GM12878 (cell line): Measurements from ENCODE around the gene DGKI. TPM values are rescaled to one million over a fixed set of nuclear protein-coding genes. Genes with fewer than 3 reads are reported as not detected.

Experiments used
- BCL11A ChIP-seq: IDR thresholded peaks from 2 replicates; pipeline ENCODE4 v1.6.1; 2011; ENCODE audit warnings: low read depth, low read length
- BCL3 ChIP-seq: IDR thresholded peaks from 2 replicates; pipeline ENCODE4 v1.6.1; 2011; ENCODE audit warnings: borderline replicate concordance, low read depth, mild to moderate bottlenecking, moderate library complexity, low read length; ENCODE audit not compliant: insufficient read depth, poor library complexity, severe bottlenecking
- BHLHE40 ChIP-seq, 2 experiments: fragments of 450-650 bp in 1 of 2; IDR thresholded peaks; 2 replicates each; pipeline ENCODE4 v1.6.1; 2011 to 2017; ENCODE audit warnings: low read depth in 2 of 2, borderline replicate concordance in 1 of 2, improper control_type of control experiment in 1 of 2, low read length in 1 of 2, mild to moderate bottlenecking in 1 of 2
- CBFB ChIP-seq: IDR thresholded peaks from 2 replicates; pipeline ENCODE4 v1.6.1; 2016; ENCODE audit warnings: antibody characterized with exemption, low read depth
- DPF2 ChIP-seq: fragments of 450-650 bp; IDR thresholded peaks from 2 replicates; pipeline ENCODE4 v1.6.1; 2017; ENCODE audit warnings: mild to moderate bottlenecking
- FOXM1 ChIP-seq: IDR thresholded peaks from 2 replicates; pipeline ENCODE4 v1.6.1; 2012; ENCODE audit warnings: low read depth, mild to moderate bottlenecking, inconsistent platforms, low read length, moderate library complexity
- GABPA ChIP-seq: IDR thresholded peaks from 2 replicates; pipeline ENCODE4 v1.6.1; 2014; ENCODE audit warnings: antibody characterized with exemption, low read depth, mild to moderate bottlenecking, inconsistent platforms
- JUNB ChIP-seq: IDR thresholded peaks from 2 replicates; pipeline ENCODE4 v1.6.1; 2016; ENCODE audit warnings: antibody characterized with exemption, mild to moderate bottlenecking
- MLLT1 ChIP-seq: fragments of 450-650 bp; IDR thresholded peaks from 2 replicates; pipeline ENCODE4 v1.6.1; 2016; ENCODE audit warnings: mild to moderate bottlenecking
- MYC ChIP-seq: IDR thresholded peaks from 2 replicates; pipeline ENCODE4 v1.6.1; 2011; ENCODE audit warnings: mild to moderate bottlenecking, low read length, moderate library complexity, inconsistent platforms; ENCODE audit not compliant: insufficient read depth, insufficient replicate concordance, insufficient read length, severe bottlenecking
- NFYA ChIP-seq: IDR thresholded peaks from 2 replicates; pipeline ENCODE4 v1.6.1; 2011; ENCODE audit warnings: low read depth, mild to moderate bottlenecking, low read length, improper control_type of control experiment, borderline replicate concordance
- NR2C1 ChIP-seq: fragments of 450-650 bp; IDR thresholded peaks from 2 replicates; pipeline ENCODE4 v1.6.1; 2017; ENCODE audit warnings: antibody characterized with exemption, mild to moderate bottlenecking, moderate library complexity
- PAX8 ChIP-seq: fragments of 450-650 bp; IDR thresholded peaks from 2 replicates; pipeline ENCODE4 v1.6.1; 2017; ENCODE audit warnings: mild to moderate bottlenecking, moderate library complexity
- POLR2AphosphoS5 ChIP-seq: IDR thresholded peaks from 2 replicates; pipeline ENCODE4 v1.6.1; 2011; ENCODE audit warnings: mild to moderate bottlenecking, low read length, inconsistent platforms
- RCOR1 ChIP-seq: conservative IDR thresholded peaks from 2 replicates; pipeline ENCODE4 v1.6.1; 2012; ENCODE audit warnings: low read depth, low read length, improper control_type of control experiment
- SIN3A ChIP-seq: IDR thresholded peaks from 2 replicates; pipeline ENCODE4 v1.6.1; 2012; ENCODE audit warnings: low read depth, low read length, improper control_type of control experiment
- SMAD1 ChIP-seq: fragments of 450-650 bp; IDR thresholded peaks from 2 replicates; pipeline ENCODE4 v1.6.1; 2018; ENCODE audit warnings: mild to moderate bottlenecking, low read depth; ENCODE audit not compliant: partially characterized antibody
- SREBF1 ChIP-seq: IDR thresholded peaks from 2 replicates; pipeline ENCODE4 v1.6.1; 2012; ENCODE audit warnings: mild to moderate bottlenecking, low read length
- SRF ChIP-seq, 2 experiments: IDR thresholded peaks; 2 replicates each; pipeline ENCODE4 v1.6.1; 2011; ENCODE audit warnings: low read depth in 2 of 2, low read length in 2 of 2, mild to moderate bottlenecking in 1 of 2, moderate library complexity in 1 of 2
- TBL1XR1 ChIP-seq: IDR thresholded peaks from 2 replicates; pipeline ENCODE4 v1.6.1; 2012; ENCODE audit warnings: low read depth, low read length, improper control_type of control experiment
- USF2 ChIP-seq: IDR thresholded peaks from 2 replicates; pipeline ENCODE4 v1.6.1; 2011; ENCODE audit warnings: low read depth, low read length, improper control_type of control experiment, borderline replicate concordance
- ZNF207 ChIP-seq: fragments of 450-650 bp; IDR thresholded peaks from 2 replicates; pipeline ENCODE4 v1.6.1; 2014; ENCODE audit warnings: antibody characterized with exemption, mild to moderate bottlenecking, borderline replicate concordance
- ZNF217 ChIP-seq: fragments of 450-650 bp; IDR thresholded peaks from 2 replicates; pipeline ENCODE4 v1.6.1; 2017; ENCODE audit warnings: antibody characterized with exemption, mild to moderate bottlenecking
- polyA plus RNA-seq, 11 experiments: library from polyadenylated mRNA; depleted of rRNA in 4 of 11; unstranded in 6 of 11; stranded (reverse) in 5 of 11; fragments of >200 nt; fragmentation: Nextera tagmentation in 4 of 11; fragmentation: Illumina TruSeq in 1 of 11; extraction: Ambion mirVana in 4 of 11; extraction: Trizol in 1 of 11; gene quantifications; 1 replicate in 1 of 11; 2 replicates in 10 of 11; pipeline versions ENCODE4 v1.2.1 to v1.2.3, GENCODE V29; 2011 to 2016; ENCODE audit warnings: inconsistent platforms in 2 of 11, missing spikeins in 2 of 11, low read depth in 1 of 11
- total RNA-seq, 4 experiments: library from RNA; depleted of rRNA in 3 of 4; stranded (reverse); fragments of >200 nt in 3 of 4; fragmentation: Illumina TruSeq in 1 of 4; extraction: Trizol in 1 of 4; gene quantifications; 2 replicates each; pipeline versions ENCODE4 v1.2.1 to v1.2.3, GENCODE V29; 2013 to 2021
- TF ChIP-seq, protein P1 (sequence below): IDR thresholded peaks from 2 replicates; pipeline ENCODE4 v1.6.1; 2012; ENCODE audit warnings: low read length, inconsistent platforms
- TF ChIP-seq, protein P2 (sequence below): IDR thresholded peaks from 2 replicates; pipeline ENCODE4 v1.6.1; 2011; ENCODE audit warnings: mild to moderate bottlenecking, low read depth, low read length, moderate library complexity; ENCODE audit not compliant: insufficient replicate concordance

DGKI gene
- total and polyA plus RNA-seq, 10 of the 15 experiments (the other 5 are each of a cell fraction or from before 2014, with no cell fraction given): 10.4 to 37.1 (median 22.1) TPM

DNA sequence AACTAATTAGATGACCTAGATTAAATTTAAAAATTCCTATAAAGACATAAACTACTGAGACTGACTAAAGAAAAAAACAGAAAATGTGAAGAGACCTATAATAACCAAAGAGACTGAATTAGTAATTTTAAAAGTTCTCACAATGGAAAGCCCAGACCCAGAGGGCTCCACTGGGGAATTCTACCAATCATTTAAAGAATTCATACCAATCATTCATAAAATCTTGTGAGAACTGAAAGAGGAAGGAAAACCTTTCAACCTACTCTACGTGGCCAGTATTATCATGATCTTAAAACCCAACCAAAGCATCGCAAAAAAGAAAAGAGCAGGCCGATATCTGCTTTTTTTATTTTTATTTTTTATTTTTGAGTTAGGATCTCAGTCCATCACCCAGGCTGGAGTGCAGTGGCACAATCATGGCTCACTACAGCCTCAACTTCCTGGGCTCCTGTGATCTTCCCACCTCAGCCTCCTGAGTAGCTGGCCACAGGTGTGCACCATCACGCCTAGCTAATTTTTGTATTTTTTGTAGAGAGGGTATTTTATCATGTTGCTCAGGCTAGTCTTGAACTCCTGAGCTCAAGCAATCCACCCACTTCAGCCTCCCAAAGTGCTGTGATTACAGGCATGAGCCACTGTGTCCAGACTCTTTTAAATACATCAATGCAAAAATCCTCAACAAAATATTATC lies 48.6 kb downstream of the DGKI start (continued):
- TF ChIP-seq, protein P1, sequence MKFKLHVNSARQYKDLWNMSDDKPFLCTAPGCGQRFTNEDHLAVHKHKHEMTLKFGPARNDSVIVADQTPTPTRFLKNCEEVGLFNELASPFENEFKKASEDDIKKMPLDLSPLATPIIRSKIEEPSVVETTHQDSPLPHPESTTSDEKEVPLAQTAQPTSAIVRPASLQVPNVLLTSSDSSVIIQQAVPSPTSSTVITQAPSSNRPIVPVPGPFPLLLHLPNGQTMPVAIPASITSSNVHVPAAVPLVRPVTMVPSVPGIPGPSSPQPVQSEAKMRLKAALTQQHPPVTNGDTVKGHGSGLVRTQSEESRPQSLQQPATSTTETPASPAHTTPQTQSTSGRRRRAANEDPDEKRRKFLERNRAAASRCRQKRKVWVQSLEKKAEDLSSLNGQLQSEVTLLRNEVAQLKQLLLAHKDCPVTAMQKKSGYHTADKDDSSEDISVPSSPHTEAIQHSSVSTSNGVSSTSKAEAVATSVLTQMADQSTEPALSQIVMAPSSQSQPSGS: peak; percentile 83
- TF ChIP-seq NR2C1 (peak; percentile 79), SRF (IDR thresholded peaks at IDR 0.05; ENCODE audit: low read depth in 2 of 2, low read length in 2 of 2) (no peak), BCL3 (no peak), FOXM1 (peak; percentile 86; the same call in 1 of the 2 replicates), SREBF1 (no peak), GABPA (peak; percentile 42; the same call in 1 of the 2 replicates), POLR2AphosphoS5 (no peak), MYC (no peak), NFYA (no peak), DPF2 (peak; percentile 70; the same call in 1 of the 2 replicates), RCOR1 (no peak), ZNF207 (no peak), USF2 (no peak), PAX8 (no peak), TBL1XR1 (0 out of 2 replicates have a peak, but pooled peaks have one; percentile 20), JUNB (peak; percentile 91), ZNF217 (peak; percentile 38), SMAD1 (peak; percentile 38), MLLT1 (0 out of 2 replicates have a peak, but pooled peaks have one; percentile 51), SIN3A (no peak), BCL11A (peak; percentile 70; the same call in 1 of the 2 replicates), CBFB (no peak), BHLHE40 (IDR thresholded peaks at IDR 0.05; ENCODE audit: borderline replicate concordance in 1 of 2, low read depth in 2 of 2, low read length in 1 of 2) (0 out of 4 replicates have a peak, but pooled peaks of 1 of the 2 experiments have one; percentile 11)
- TF ChIP-seq, protein P2, sequence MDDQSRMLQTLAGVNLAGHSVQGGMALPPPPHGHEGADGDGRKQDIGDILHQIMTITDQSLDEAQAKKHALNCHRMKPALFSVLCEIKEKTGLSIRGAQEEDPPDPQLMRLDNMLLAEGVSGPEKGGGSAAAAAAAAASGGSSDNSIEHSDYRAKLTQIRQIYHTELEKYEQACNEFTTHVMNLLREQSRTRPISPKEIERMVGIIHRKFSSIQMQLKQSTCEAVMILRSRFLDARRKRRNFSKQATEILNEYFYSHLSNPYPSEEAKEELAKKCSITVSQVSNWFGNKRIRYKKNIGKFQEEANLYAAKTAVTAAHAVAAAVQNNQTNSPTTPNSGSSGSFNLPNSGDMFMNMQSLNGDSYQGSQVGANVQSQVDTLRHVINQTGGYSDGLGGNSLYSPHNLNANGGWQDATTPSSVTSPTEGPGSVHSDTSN: no peak
